GM13977 (cell line): ENCODE data around the gene RASGRP3.

Experiments
- DNase-seq: peaks from one replicate; pipeline ENCODE4 v3.0.0; 2012; ENCODE audit warnings: low spot score
- CTCF ChIP-seq: IDR thresholded peaks from 2 replicates; pipeline ENCODE4 v1.5.1; 2012; ENCODE audit warnings: mild to moderate bottlenecking, control low read depth; ENCODE audit not compliant: insufficient read depth; ENCODE audit errors: extremely low read depth, missing control alignments
- in situ Hi-C: fragments of 300-500 bp; cut with MboI; formaldehyde crosslinking; loops from one replicate; pipeline ENCODE4 v1.12.0; 2022; ENCODE audit warnings: low sequenced_read_pairs, low pct_unique_long_range_greater_than_20kb, mixed read lengths, inconsistent platforms; ENCODE audit not compliant: unreplicated experiment

RASGRP3 gene

GRCh38 chr2:33476131-33476792 is at the start of gene RASGRP3:
Gene RASGRP3, plus strand, starts transcription at chr2:33476649. Its CDS starts 38,488 bp downstream, at chr2:33515137.
- DNase-seq = peak; percentile 49
- TF ChIP-seq CTCF = no peak
- in situ Hi-C loops = no loop called here

GRCh38 chr2:33426666-33427231 is 49.7 kb upstream of the RASGRP3 start:
- in situ Hi-C loops = no loop called here
- TF ChIP-seq CTCF = no peak
- DNase-seq = no peak

GRCh38 chr2:33430077-33430476 is 46.4 kb upstream of the RASGRP3 start:
- in situ Hi-C loops = no loop called here
- DNase-seq = no peak
- no peak for TF ChIP-seq CTCF

- TF ChIP-seq CTCF = no peak
- in situ Hi-C loops = no loop called here
- DNase-seq = no peak
These were observed 45.6 kb upstream of the RASGRP3 start for GRCh38 chr2:33430856-33431255.

- no peak for TF ChIP-seq CTCF
- in situ Hi-C loops = no loop called here
- DNase-seq = no peak
These were observed 43.6 kb upstream of the RASGRP3 start for GRCh38 chr2:33432871-33433270.

GRCh38 chr2:33433279-33434235 is 42.9 kb upstream of the RASGRP3 start:
- TF ChIP-seq CTCF = no peak
- in situ Hi-C loops = no loop called here
- no peak for DNase-seq
